Endothelial cell of umbilical vein (primary cell): ENCODE results near the gene SUPT3H.

Source experiments
- EZH2 ChIP-seq: IDR thresholded peaks from 2 replicates; pipeline ENCODE4 v1.6.1; 2012; ENCODE audit warnings: borderline replicate concordance, low read depth, mild to moderate bottlenecking, moderate library complexity, low read length, inconsistent platforms; ENCODE audit not compliant: severe bottlenecking
- JUN ChIP-seq: IDR thresholded peaks from 2 replicates; pipeline ENCODE4 v1.6.1; 2011; ENCODE audit warnings: borderline replicate concordance, low read depth; ENCODE audit not compliant: insufficient read length, insufficient read depth
- MYC ChIP-seq: IDR thresholded peaks from one replicate; pipeline ENCODE4 v1.6.1; 2011; ENCODE audit warnings: mild to moderate bottlenecking, low read depth, low read length
- POLR2A ChIP-seq: IDR thresholded peaks from 2 replicates; pipeline ENCODE4 v1.6.1; 2012; ENCODE audit warnings: low read depth, mild to moderate bottlenecking, control low read depth, low read length
- POLR2AphosphoS5 ChIP-seq: IDR thresholded peaks from 2 replicates; pipeline ENCODE4 v1.6.1; 2012; ENCODE audit warnings: low read depth, mild to moderate bottlenecking, control low read depth, low read length, moderate library complexity; ENCODE audit not compliant: insufficient read depth
- TF ChIP-seq, protein P1 (sequence below), 2 donors: IDR thresholded peaks; 1 replicate in 1 of 2; 2 replicates in 1 of 2; pipeline ENCODE4 v1.5.1; 2011; ENCODE audit warnings: low read length in 2 of 2, mild to moderate bottlenecking in 2 of 2, moderate library complexity in 2 of 2, control low read depth in 1 of 2, inconsistent platforms in 1 of 2, low read depth in 1 of 2; ENCODE audit not compliant: insufficient read depth in 1 of 2; ENCODE audit errors: extremely low read depth in 1 of 2

DNA sequence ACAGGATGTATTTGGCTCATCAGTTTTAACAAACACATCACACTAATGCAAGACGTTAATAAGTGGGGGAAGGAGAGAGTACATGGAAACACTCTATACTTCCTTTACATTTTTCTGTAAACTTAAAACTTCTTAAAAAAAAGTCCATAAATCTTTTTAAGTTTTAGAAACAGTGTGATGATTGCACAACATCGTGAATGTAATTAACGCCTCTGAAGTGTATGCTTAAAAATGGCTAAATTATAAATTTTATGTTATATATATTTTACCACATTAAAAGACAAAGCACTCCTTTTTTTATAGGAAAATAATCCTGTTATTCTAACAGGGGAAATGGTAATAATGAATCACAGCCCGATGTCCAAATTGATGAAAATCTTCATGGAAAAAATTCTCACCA is 193.7 kb downstream of the SUPT3H start:
- TF ChIP-seq JUN (no peak), POLR2A (no peak), EZH2 (no peak), MYC (no peak), POLR2AphosphoS5 (no peak)
- TF ChIP-seq, protein P1, sequence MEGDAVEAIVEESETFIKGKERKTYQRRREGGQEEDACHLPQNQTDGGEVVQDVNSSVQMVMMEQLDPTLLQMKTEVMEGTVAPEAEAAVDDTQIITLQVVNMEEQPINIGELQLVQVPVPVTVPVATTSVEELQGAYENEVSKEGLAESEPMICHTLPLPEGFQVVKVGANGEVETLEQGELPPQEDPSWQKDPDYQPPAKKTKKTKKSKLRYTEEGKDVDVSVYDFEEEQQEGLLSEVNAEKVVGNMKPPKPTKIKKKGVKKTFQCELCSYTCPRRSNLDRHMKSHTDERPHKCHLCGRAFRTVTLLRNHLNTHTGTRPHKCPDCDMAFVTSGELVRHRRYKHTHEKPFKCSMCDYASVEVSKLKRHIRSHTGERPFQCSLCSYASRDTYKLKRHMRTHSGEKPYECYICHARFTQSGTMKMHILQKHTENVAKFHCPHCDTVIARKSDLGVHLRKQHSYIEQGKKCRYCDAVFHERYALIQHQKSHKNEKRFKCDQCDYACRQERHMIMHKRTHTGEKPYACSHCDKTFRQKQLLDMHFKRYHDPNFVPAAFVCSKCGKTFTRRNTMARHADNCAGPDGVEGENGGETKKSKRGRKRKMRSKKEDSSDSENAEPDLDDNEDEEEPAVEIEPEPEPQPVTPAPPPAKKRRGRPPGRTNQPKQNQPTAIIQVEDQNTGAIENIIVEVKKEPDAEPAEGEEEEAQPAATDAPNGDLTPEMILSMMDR (IDR thresholded peaks at IDR 0.05; ENCODE audit: extremely low read depth in 1 of 2, insufficient read depth in 1 of 2, low read depth in 1 of 2, low read length in 2 of 2): no peak
